HTR-8/SVneo (cell line): ENCODE results near the gene LARGE1.

Experiments used
- DNase-seq: peaks from one replicate; pipeline ENCODE4 v3.0.0; 2011; ENCODE audit warnings: low spot score, mixed read lengths; ENCODE audit not compliant: insufficient read length
- FAIRE-seq: peaks from 2 replicates; lab custom pipeline; 2011; peaks lifted over from hg19 to GRCh38; lab: Jason Lieb, UNC

Gene LARGE1

DNA sequence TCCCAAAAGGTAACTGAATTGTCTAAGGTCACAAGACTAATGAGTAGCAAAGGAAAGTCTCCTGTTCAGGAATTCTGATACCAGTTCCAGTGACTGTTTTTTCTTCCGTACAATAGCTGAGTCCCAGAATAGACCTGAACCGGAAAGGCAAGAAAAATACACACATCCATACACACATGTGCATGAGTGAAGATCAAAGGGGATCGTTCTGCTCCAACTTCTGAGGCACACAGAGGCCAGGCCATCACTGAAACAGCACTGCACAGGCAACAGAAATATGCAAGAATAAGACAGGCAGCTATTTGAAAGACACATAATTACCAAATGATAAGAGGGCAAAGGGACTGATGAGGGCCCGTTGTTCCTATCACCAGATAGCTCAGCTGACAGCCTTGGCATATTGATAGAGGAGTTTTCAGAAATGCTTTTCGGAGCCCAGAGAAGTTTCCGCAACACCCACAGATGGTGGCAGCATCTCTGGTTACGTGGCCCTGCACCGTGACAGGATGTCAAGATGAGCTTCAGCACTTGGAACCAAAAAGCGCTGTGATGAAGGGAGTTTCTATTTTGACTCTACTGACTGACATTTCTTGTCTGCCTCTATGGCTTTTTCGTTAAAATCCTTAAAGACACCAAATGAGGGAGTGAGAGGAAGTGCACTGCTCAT, 280.6 kb downstream of the LARGE1 start:
- DNase-seq (no peak), FAIRE-seq (no peak)

DNA sequence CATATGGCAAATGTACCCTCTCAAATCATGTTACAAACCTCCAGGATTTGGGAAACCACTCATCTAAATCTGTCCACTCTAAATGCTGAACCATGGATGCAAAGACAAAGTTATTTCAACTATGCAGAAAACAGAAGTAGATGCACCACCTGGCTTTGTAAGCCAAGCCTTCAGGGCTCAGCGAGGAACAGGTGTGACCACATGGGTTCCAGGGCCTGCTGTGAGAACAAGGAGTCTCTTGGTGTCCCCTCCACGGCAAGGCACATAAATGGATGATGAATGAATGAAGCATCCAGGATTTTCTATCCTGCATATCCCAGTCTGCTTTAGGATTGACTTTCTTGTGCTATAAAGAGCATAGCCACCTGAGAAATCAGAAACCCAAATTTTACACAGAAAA, 284.5 kb downstream of the LARGE1 start:
- FAIRE-seq (no peak), DNase-seq (no peak)

DNA sequence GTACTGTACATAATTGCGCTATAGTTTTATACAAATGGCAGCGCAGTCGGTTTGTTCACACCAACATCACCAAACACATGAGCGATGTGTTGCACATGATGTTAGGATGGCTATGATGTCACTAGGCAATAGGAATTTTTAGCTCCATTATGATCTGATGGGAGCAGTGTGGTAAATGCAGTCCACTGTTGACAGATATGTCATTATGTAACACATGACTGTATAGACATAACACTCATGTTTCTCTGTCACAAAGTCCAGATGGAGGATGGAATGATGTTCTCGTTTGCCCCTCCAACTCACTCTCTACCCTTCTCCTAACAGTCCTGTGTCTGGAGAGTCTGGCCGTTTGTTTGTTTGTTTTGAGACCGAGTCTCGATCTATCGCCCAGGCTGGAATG, 288.5 kb downstream of the LARGE1 start:
- FAIRE-seq (no peak), DNase-seq (no peak)

DNA sequence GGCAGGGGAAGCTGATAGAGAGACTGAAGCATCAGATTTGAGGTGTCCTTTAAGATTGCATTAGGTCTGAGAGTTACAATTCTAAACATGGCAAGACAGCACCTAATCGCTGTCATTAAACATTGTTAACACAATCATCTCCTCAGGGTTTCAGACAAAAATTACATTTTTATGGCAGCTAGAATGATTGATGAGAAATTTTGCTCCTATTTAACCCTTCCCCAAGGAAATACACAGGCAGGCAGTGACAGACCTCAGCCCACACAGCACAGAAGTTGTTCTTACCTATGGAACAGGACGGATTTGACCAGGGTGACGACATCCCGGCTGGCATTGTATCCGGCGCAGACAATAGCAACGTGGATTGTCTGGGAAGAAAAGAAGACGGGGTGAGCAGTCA, 294.3 kb downstream of the LARGE1 start:
- FAIRE-seq, result no peak
- DNase-seq, result no peak

DNA sequence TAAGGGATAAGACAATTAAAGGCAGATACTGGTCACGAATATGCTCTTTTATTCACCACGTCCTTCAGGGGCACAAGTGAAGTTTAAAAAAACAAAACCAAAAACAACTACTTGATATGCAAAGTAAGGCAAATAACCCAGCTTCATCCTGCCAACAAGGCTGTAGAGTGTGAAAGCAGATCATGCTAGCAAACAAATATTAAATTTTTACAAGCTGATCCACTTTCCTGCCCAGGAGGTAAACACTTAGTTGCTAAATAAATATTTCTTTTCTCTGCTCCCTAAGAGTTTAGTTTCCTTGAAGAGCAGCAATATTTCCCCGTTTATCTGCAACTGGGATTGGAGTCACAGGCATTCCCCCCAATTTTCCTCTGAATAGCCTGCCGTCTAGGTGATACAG, 300.2 kb downstream of the LARGE1 start:
- no peak for DNase-seq
- no peak for FAIRE-seq

DNA sequence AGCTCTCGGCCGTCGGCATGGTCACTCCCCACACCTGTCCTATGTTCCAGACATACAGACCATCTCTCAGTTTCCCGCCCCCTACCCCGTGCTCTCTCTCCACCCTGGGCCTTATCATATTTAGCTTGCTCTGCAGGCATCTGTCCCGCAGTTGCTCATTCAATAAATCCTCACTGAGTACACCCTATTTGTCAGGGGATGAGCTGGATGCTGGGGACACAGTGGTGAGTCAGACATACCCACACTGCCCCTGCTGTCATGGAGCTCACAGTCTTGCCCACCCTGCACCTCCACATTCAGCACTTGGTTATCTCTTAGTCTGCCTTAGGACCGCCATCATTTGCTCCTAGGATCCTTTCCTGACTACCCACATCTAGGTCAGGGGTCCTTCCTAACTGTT, 313.8 kb downstream of the LARGE1 start:
- DNase-seq (no peak), FAIRE-seq (no peak)

DNA sequence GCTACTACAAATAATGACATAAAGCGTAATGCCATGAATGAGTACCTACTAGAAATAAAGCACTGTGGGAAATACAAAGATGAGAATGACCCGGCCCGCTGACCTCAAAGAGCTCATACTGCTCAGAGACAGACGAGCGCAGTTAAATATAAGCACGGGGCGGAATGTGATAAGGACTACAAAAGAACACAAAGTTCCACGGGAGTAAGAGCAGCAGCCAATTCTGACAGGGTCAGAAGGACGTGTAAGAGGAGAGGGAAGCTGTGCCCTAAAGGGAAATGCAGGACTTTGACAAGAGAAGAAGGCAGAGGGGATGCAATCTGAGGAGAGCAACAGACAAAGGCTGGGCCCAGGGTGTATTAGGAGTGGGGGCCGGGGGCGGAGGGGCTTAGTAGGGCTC, 314.6 kb downstream of the LARGE1 start:
- FAIRE-seq (no peak), DNase-seq (no peak)

DNA sequence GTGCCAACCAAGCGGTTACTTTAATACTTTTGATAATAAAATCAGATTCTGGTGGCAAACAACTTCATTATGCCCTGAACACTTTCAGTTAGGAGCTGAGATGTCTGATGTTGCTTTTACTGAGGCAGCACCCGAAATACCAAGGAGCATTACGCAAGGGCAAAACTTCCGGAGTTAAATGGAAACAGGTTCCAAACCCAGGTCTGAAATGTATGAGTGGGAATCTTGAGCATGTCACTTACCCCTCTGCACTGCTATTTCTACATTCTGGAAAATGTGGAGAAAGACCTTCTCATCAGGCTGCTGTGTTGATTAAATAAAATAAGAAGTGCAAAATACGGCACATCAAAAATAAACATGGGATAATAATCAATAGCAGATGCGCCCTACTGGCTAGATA, 315.1 kb downstream of the LARGE1 start:
- FAIRE-seq (no peak), DNase-seq (no peak)

DNA sequence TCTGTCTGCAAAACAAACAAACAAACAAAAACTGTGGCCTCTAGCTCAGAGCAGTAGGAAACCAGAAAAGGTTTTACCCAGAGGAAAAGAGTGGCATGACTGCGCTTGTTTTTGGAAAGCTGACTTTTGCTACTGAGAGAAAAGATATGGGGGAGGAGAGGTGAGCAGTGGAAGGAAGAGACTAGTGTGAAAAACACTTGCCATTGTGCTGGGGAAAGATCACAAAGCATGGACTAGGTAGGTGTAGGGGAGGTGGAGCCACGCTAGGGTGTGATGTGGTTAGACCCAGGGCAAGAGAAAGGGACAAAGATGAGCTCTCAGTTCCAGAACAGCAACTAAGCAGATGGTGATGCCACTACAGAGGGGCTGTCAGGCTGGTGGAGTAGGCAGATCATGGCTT, 319.2 kb downstream of the LARGE1 start:
- FAIRE-seq (no peak), DNase-seq (no peak)

DNA sequence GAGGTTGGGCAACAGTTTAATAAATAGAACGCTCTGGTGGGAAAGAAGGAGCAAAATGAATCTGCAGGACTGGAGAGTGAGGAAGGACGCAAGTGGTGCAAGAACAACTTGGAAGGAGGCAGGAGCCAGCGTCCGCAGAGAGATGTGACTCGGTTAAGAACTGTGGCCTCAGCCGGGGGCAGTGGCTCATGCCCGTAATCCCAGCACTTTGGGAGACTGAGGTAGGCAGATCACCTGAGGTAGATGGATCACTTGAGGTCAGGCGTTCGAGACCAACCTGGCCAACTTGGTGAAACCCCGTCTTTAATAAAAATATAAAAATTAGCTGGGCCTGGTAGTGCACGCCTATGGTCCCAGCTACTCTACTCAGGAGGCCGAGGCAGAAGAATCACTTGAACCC, 319.7 kb downstream of the LARGE1 start:
- no peak for DNase-seq
- no peak for FAIRE-seq

DNA sequence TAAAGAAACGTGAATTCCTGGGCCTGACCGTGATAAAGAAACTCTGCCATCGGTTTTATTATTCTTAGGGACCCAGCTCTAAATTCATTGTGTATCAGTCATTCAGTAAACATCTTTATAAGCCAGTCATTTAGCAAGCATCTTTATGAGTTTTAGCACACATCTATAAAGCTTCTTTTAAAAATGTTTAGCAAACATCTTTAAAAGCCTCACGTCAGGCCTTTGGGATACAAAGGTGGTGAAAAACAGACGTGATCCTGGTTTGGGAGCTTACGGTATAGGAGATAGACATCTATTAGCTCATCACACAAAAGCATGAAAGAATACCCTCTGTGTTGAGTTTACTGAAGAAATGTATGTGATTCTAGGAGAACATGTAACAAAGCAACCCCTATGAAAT, 320.2 kb downstream of the LARGE1 start:
- FAIRE-seq (no peak), DNase-seq (no peak)

DNA sequence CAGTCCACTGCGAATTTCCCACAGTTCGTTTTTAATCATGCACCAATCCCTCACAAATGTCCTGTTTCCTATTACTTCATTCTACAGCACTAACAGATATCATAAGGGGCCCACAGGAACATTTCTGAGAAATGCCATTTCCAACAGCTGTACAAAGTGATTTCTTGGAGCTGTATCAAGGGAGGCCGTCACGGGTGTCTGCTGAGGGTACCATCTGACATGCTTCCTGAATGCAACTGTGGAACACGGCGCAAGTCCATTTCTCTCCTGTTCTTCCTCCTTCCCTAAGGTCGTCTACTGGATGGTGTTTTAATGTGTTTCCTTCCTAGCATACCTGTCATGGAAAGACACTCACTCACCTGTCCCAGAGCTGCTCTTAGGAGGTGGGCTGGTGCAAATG, 320.7 kb downstream of the LARGE1 start:
- DNase-seq (no peak), FAIRE-seq (no peak)

DNA sequence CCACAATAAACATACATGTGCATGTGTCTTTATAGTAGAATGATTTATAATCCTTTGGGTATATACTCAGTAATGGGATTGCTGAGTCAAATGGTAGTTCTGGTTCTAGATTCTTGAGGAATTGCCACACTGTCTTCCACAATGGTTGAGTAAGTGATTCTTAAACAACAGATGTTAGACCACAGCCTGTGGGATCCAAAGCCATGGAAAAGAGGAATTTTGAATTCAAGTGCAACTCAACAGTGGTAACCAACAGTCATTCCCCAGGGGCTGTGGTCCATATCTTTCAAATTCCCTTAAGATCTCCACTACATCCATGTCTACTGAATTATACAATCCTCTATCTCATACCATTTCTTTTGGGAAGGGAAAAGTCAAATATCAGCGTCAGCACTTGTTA, 321.5 kb downstream of the LARGE1 start:
- FAIRE-seq (no peak), DNase-seq (no peak)

DNA sequence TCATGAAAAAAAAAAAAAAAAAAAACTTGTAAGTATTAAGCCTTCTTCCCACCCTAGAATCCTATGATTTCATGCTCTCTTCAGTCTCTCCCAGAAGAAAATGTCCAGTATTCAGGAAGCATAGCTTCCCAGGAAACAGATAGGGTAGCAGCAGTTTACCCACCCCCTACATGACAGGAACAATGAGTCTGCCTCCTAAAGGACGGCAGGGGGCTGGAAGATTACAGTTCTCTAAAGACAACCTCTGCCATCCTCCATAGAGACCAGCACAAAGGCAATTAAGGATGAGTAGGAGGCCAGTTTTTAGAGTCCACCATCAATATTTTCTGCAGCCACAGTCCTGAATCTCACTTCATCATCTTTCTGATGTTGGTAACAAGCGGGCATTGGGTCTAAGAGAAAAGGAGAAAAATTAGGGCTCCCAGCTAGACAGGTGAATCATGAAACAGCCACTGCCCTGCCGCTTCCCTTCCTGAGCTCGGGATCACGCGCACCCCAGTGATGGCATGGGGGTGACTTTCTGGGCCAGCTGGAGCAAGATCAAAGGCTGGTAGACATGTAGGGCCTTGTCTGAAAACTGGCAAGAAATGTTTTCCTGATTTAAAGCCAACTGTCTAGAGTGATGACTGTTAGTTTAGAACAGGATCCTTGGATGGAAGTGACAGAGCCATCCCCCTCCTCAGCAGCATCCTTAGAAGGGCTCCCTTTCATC, 322.8 kb downstream of the LARGE1 start:
- FAIRE-seq (no peak), DNase-seq (no peak)

DNA sequence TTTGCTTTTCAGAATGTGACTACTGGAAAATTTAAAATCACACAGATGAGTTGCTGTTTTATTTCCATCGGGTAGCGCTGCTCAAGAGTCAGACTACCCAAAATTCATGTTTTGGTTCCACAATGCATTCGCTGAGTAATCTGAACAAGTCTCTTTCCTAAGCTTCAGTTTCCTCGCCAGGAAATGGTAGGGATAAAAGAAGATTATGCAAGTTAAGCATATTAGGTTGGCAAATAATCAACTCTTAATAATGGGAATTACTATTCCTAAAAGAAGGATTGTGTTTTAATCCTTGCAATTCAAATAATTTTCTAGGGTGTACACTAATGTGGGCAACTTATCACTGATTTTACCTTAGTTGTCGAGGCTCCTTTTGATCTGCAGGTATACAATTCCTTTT, 326.5 kb downstream of the LARGE1 start:
- DNase-seq, result no peak
- FAIRE-seq, result no peak

DNA sequence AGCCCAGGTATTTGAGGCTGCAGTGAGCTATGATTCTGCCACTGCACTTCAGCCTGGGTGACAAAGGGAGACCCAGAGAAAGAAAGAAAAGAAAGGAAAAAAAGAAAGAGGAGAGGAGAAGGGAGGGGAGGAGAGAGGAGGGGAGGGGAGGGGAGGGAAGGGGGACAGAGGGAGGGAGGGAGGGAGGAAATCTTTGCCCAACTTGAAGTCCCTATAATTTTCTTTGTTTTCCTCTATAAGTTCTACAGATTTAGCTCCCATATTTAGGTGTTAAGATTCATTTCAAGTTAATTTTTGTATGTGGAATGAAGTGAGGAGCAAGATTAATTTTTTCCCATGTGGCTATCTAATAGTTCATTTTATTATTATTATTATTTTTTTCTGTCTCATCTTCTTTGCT, 328.3 kb downstream of the LARGE1 start:
- FAIRE-seq (no peak), DNase-seq (no peak)

DNA sequence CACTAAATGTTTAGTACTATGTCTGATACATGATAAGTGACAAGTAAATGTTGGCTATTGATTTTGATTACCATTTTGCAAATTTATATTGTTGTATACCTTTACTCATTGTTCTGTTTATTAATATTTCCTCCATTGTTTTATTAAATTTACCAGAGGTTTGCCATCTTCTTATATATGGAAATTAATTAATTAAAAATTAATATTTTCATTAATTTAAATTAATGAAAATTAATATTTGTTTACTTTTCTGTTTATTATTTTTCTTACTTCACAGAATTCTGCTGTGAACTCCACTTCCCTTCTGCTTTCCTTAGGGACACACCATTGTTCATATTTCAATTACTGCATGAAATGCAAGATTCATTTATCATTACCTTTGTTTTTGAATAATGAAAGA, 331.0 kb downstream of the LARGE1 start:
- FAIRE-seq, result no peak

DNA sequence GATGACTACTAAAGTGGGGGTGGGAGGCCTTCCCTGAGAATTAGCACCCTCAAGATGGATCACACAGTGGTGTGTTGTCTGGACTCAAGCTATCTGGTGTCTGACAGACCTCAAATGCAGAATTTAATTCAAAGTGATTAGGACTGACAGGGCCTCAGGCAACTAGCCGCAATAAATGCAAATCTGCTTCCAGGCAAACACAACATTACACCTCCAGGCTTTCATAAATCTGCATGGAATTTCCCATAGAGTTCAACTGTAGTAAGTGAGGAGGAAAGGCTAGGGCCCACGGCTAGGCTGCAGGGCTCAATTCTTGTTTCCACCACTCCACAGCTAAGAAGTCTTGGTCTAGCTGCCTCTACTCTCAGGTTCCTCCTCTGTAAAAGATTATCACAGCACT, 331.4 kb downstream of the LARGE1 start:
- no peak for DNase-seq
- FAIRE-seq, result no peak

More for the DNA sequence above, 331.0 kb downstream of the LARGE1 start:
- DNase-seq, result no peak

DNA sequence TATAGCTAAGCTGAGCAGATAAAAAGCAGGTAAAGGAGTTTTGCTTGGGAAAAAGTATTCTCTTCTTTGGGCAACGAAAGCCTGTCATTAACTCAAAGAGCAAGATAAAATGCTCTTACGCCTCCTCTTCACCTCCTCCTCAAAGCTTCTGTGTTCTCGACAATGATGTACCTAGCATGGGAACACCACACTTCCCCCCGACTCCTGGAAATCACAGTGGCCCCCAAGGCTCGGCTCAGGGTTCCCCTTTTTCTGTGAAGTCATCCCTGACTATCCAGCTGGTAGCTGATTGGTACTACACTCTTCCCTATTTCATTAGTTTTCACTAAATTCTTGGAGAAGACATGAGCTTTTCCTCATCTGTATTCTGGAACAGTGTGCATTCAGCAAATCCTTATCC, 336.1 kb downstream of the LARGE1 start:
- DNase-seq (no peak), FAIRE-seq (no peak)

DNA sequence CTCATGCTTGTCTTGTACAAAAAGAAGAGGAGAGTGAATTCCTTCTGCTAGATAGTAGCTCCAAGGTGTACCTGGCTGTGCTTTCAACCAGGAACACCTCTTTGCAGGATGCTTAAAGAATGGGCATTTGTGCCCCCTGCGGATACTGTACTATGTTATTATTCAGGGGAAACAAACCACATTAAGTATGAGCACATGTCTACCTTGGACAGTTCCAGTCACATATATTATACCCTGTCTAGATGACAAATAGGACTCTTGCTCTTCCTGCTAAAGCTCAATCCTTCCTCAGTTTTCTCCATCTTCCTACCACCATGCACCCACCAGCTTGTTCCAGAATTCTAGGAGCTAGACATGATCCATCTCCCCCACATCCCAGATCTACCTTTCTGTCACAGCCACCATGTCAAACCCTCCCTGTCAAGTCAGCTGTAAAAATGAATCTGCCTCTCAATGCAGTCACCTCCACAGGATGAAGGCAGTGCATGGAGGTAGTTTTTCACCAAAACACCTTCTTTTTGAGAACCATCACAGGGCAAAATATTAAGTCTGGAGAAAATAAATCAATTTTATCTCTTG, 337.4 kb downstream of the LARGE1 start:
- FAIRE-seq (no peak), DNase-seq (no peak)

DNA sequence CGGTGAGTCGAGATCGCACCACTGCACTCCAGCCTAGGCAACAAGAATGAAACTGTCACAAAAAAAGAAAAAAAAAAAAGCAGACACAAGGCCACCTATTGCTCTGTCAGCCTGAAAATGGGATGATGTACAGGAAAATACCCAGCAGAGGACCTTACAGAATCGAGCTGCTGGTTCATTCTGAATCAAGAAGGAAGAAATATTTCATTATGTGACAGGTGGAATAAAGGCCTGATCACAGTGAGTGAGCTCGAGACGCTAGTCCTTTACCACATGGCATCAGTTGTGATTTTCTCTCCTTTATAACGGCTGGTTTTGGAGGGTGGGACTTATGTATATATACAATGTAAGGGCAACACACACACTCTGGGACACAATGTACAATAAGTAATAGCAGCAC, 340.0 kb downstream of the LARGE1 start:
- FAIRE-seq (no peak), DNase-seq (no peak)
